IMR-90 (cell line): ENCODE data around the gene RIPPLY3. TPM values are rescaled to one million over a fixed set of nuclear protein-coding genes. Genes with fewer than 3 reads are reported as not detected.

Source experiments
- ATAC-seq: fragments of 200-7000 bp; cut with Tn5 transposase; 2 replicates; pipeline ENCODE4 v1.9.1; 2020; ENCODE audit warnings: low read depth, mild to moderate bottlenecking, moderate library complexity
- BruUV-seq: library from RNA; stranded (reverse); fragments of 400-500 nt; replicated peaks from 2 replicates; lab custom pipeline; 2021; lab: Mats Ljungman, UMichigan
- CTCF ChIA-PET: fragments of 300-600 bp; formaldehyde crosslinking; extraction: SDS; loops from one replicate; lab custom pipeline; 2021; ENCODE audit warnings: antibody characterized with exemption; lab: Yijun Ruan, JAX
- POLR2A ChIA-PET: fragments of 300-600 bp; sonication (Branson Sonifier 250); formaldehyde crosslinking; loops from one replicate; lab custom pipeline; 2022; ENCODE audit warnings: antibody characterized with exemption; ENCODE audit not compliant: unreplicated experiment; lab: Charles Lee
- DNase-seq: peaks from one replicate; pipeline ENCODE4 v3.0.0; 2013
- H2AFZ ChIP-seq: replicated peaks from 2 replicates; pipeline ENCODE3; 2013; ENCODE audit warnings: low read length, mild to moderate bottlenecking; ENCODE audit not compliant: poor library complexity
- H2AK5ac ChIP-seq: 2 replicates; pipeline ENCODE4 v1.6.1; 2013; ENCODE audit warnings: low read depth, low read length, inconsistent platforms
- H2AK9ac ChIP-seq: replicated peaks from 2 replicates; pipeline ENCODE3; 2013; ENCODE audit warnings: mild to moderate bottlenecking, low read depth, low read length, moderate library complexity; ENCODE audit not compliant: poor library complexity
- H2BK120ac ChIP-seq: 2 replicates; pipeline ENCODE4 v1.6.1; 2013; ENCODE audit warnings: low read depth, low read length, inconsistent platforms
- H2BK15ac ChIP-seq: 3 replicates; pipeline ENCODE4 v1.6.1; 2013; ENCODE audit warnings: low read depth, low read length, inconsistent platforms
- H2BK20ac ChIP-seq: 2 replicates; pipeline ENCODE4 v1.6.1; 2013; ENCODE audit warnings: low read depth, mild to moderate bottlenecking, inconsistent platforms, low read length, moderate library complexity
- H2BK5ac ChIP-seq: 2 replicates; pipeline ENCODE4 v1.6.1; 2013; ENCODE audit warnings: mild to moderate bottlenecking, low read depth, low read length, inconsistent platforms; ENCODE audit not compliant: poor library complexity, severe bottlenecking
- H3K14ac ChIP-seq: replicated peaks from 2 replicates; pipeline ENCODE4 v1.6.1; 2013; ENCODE audit warnings: low read depth, low read length, inconsistent platforms
- H3K18ac ChIP-seq: 2 replicates; pipeline ENCODE4 v1.6.1; 2013; ENCODE audit warnings: low read depth, low read length, control low read depth
- H3K23ac ChIP-seq: 2 replicates; pipeline ENCODE4 v1.6.1; 2013; ENCODE audit warnings: low read depth, low read length, inconsistent platforms
- H3K27ac ChIP-seq: 2 replicates; pipeline ENCODE4 v1.5.1; 2013; ENCODE audit warnings: mild to moderate bottlenecking, control low read depth, low read length; ENCODE audit not compliant: insufficient read depth
- H3K27me3 ChIP-seq: 2 replicates; pipeline ENCODE4 v1.6.1; 2013; ENCODE audit warnings: low read length; ENCODE audit not compliant: control insufficient read depth, insufficient read depth
- H3K36me3 ChIP-seq: 2 replicates; pipeline ENCODE4 v1.6.1; 2013; ENCODE audit warnings: low read length, mixed read lengths; ENCODE audit not compliant: control insufficient read depth, insufficient read depth
- H3K4ac ChIP-seq: 2 replicates; pipeline ENCODE4 v1.6.1; 2013; ENCODE audit warnings: low read depth, low read length, inconsistent platforms
- H3K4me1 ChIP-seq: 2 replicates; pipeline ENCODE4 v1.6.1; 2013; ENCODE audit warnings: low read length, mixed read lengths; ENCODE audit not compliant: control insufficient read depth, insufficient read depth
- H3K4me2 ChIP-seq: 2 replicates; pipeline ENCODE4 v1.6.1; 2013; ENCODE audit warnings: low read depth, mild to moderate bottlenecking, control low read depth, low read length, moderate library complexity
- H3K4me3 ChIP-seq: 2 replicates; pipeline ENCODE4 v1.5.1; 2013; ENCODE audit warnings: low read depth, mild to moderate bottlenecking, control low read depth, low read length, moderate library complexity; ENCODE audit not compliant: insufficient read depth
- H3K56ac ChIP-seq: 2 replicates; pipeline ENCODE4 v1.6.1; 2013; ENCODE audit warnings: low read length, inconsistent platforms; ENCODE audit not compliant: insufficient read depth; ENCODE audit errors: extremely low read depth
- H3K79me1 ChIP-seq, 2 experiments: 2 replicates each; pipeline ENCODE4 v1.6.1; 2013; ENCODE audit warnings: low read length in 2 of 2, inconsistent platforms in 1 of 2, low read depth in 1 of 2
- H3K9ac ChIP-seq: 2 replicates; pipeline ENCODE4 v1.6.1; 2013; ENCODE audit warnings: low read depth, low read length, control low read depth
- H3K9me1 ChIP-seq: 2 replicates; pipeline ENCODE4 v1.6.1; 2013; ENCODE audit warnings: low read length, inconsistent platforms; ENCODE audit not compliant: insufficient read depth
- H3K9me3 ChIP-seq: 2 replicates; pipeline ENCODE4 v1.6.1; 2013; ENCODE audit warnings: low read length; ENCODE audit not compliant: control insufficient read depth, insufficient read depth
- H4K20me1 ChIP-seq: 2 replicates; pipeline ENCODE4 v1.6.1; 2013; ENCODE audit warnings: low read length, inconsistent platforms; ENCODE audit not compliant: insufficient read depth
- H4K5ac ChIP-seq: 2 replicates; pipeline ENCODE4 v1.6.1; 2013; ENCODE audit warnings: mild to moderate bottlenecking, low read depth, low read length, control low read depth
- H4K8ac ChIP-seq, 2 experiments: 2 replicates each; pipeline ENCODE4 v1.6.1; 2013; ENCODE audit warnings: low read depth in 2 of 2, low read length in 2 of 2, control low read depth in 1 of 2, inconsistent platforms in 1 of 2
- H4K91ac ChIP-seq: 2 replicates; pipeline ENCODE4 v1.6.1; 2013; ENCODE audit warnings: low read depth, low read length, inconsistent platforms; ENCODE audit not compliant: insufficient read depth
- BHLHE40 ChIP-seq: fragments of 150-350 bp; IDR thresholded peaks from 2 replicates; pipeline ENCODE4 v1.6.1; 2016; ENCODE audit warnings: mild to moderate bottlenecking, low read depth, low read length
- CHD1 ChIP-seq: IDR thresholded peaks from 2 replicates; pipeline ENCODE4 v1.6.1; 2012; ENCODE audit warnings: low read depth, low read length, improper control_type of control experiment
- CTCF ChIP-seq: conservative IDR thresholded peaks from 2 replicates; pipeline ENCODE4 v1.5.1; 2012; ENCODE audit warnings: mild to moderate bottlenecking, low read depth, low read length, improper control_type of control experiment
- MAFK ChIP-seq: IDR thresholded peaks from 2 replicates; pipeline ENCODE4 v1.6.1; 2012; ENCODE audit warnings: low read depth, low read length, improper control_type of control experiment
- MAZ ChIP-seq: IDR thresholded peaks from 2 replicates; pipeline ENCODE4 v1.6.1; 2012; ENCODE audit warnings: low read depth, mild to moderate bottlenecking, low read length, improper control_type of control experiment, moderate library complexity, borderline replicate concordance
- NFE2L2 ChIP-seq: fragments of 150-350 bp; IDR thresholded peaks from 2 replicates; pipeline ENCODE4 v1.6.1; 2016; ENCODE audit warnings: low read depth, mild to moderate bottlenecking, low read length
- POLR2A ChIP-seq: IDR thresholded peaks from 2 replicates; pipeline ENCODE4 v1.6.1; 2012; ENCODE audit warnings: mild to moderate bottlenecking, low read depth, low read length
- RCOR1 ChIP-seq: IDR thresholded peaks from 2 replicates; pipeline ENCODE4 v1.6.1; 2012; ENCODE audit warnings: mild to moderate bottlenecking, low read length, improper control_type of control experiment; ENCODE audit not compliant: insufficient replicate concordance
- SMC3 ChIP-seq: fragments of 150-350 bp; IDR thresholded peaks from 2 replicates; pipeline ENCODE4 v1.6.1; 2016; ENCODE audit warnings: low read depth, mild to moderate bottlenecking, antibody characterized with exemption, low read length, moderate library complexity
- USF2 ChIP-seq: fragments of 150-350 bp; IDR thresholded peaks from 2 replicates; pipeline ENCODE4 v1.6.1; 2017; ENCODE audit warnings: mild to moderate bottlenecking, antibody characterized with exemption, low read length, low read depth
- WGBS, 2 experiments: methylation state at CpG; one replicate each; pipeline versions ENCODE4 v1.1.5 to v1.1.7; 2013; ENCODE audit warnings: missing lambda C conversion rate in 2 of 2; ENCODE audit not compliant: insufficient read length in 1 of 2; ENCODE audit errors: extremely low coverage in 2 of 2; 5-methylcytosine and 5-hydroxymethylcytosine counted together
- dilution Hi-C: fragments of 300-500 bp; cut with HindIII; formaldehyde crosslinking; loops from one replicate; pipeline ENCODE4 v1.14.3; 2018; ENCODE audit warnings: low sequenced_read_pairs; ENCODE audit not compliant: unreplicated experiment
- in situ Hi-C: fragments of 300-500 bp; cut with MboI; formaldehyde crosslinking; loops from 3 replicates; pipeline ENCODE4 v1.14.3; 2019; ENCODE audit warnings: low sequenced_read_pairs, inconsistent platforms, mixed read lengths
- intact Hi-C: fragments of 100-400 bp; cut with micrococcal nuclease; formaldehyde crosslinking; loops from 2 replicates; pipeline ENCODE4 v1.10.0; 2022
- polyA plus RNA-seq, 3 experiments: library from polyadenylated mRNA; depleted of rRNA; stranded (reverse); fragments of >200 nt; gene quantifications; 2 replicates each; pipeline ENCODE4 v1.2.3, GENCODE V29; 2012; ENCODE audit warnings: low replicate concordance in 1 of 3
- total RNA-seq: library from RNA; depleted of rRNA; stranded (reverse); fragments of >200 nt; gene quantifications from 2 replicates; pipeline ENCODE4 v1.2.3, GENCODE V29; 2012

RIPPLY3 gene
- total and polyA plus RNA-seq, 2 of the 4 experiments (the other 2 are of a cell fraction) = 0.10 TPM; not detected in 1

GRCh38 chr21:37058261-37058660 lies 51.8 kb downstream of the RIPPLY3 start:
- Histone ChIP-seq H3K27ac (no peak overlapping the region), H3K56ac (no peak overlapping the region), H3K36me3 (no peaks in the 10 kb centered on the region), H3K4me1 (peaks cover 12% of the 10 kb centered on the region), H2BK20ac (no peak overlapping the region), H3K9me3 (no peaks in the 10 kb centered on the region), H3K4ac (no peak overlapping the region), H4K20me1 (peaks cover 4% of the 10 kb centered on the region; the same call in 1 of the 2 replicates), H4K8ac (no peak overlapping the region), H3K14ac (no peak overlapping the region), H2AK9ac (peak overlapping the region; percentile 62), H2AK5ac (no peak overlapping the region), H3K4me3 (no peak overlapping the region), H3K18ac (no peak overlapping the region), H4K91ac (no peak overlapping the region), H3K27me3 (no peaks in the 10 kb centered on the region), H3K9me1 (peaks cover 12% of the 10 kb centered on the region), H3K79me1 (peaks cover 0 to 4% of the 10 kb centered on the region in 2 experiments; a peak in 1 of 4 replicates), H2AFZ (no peak overlapping the region), H3K9ac (no peak overlapping the region), H2BK120ac (no peak overlapping the region), H4K5ac (no peak overlapping the region), H3K4me2 (no peak overlapping the region), H2BK15ac (no peak overlapping the region), H2BK5ac (no peak overlapping the region), H3K23ac (no peak overlapping the region)
- DNase-seq (no peak), ATAC-seq (no peak)
- no CpG with 5 or more reads among the region's 2 CpGs for WGBS, 2 experiments
- in situ Hi-C loops = no loop called here
- TF ChIP-seq NFE2L2 (no peak), MAFK (no peak), USF2 (no peak), SMC3 (no peak), BHLHE40 (no peak), RCOR1 (no peak), POLR2A (no peak), CTCF (no peak), MAZ (no peak), CHD1 (no peak)
- intact Hi-C loops = no loop called here
- dilution Hi-C loops = no loop called here
- BruUV-seq = no TSS peak
- ChIA-PET POLR2A (no interaction called here), CTCF (no interaction called here)
